Fibroblast of the conjunctiva (primary cell): Measurements from ENCODE around the gene TGFBR3.
A peak's percentile ranks its signal among the peaks of the same experiment; 100 is the strongest.

Experiments
- DNase-seq: peaks from one replicate; pipeline ENCODE4 v3.0.0-alpha.2; 2010; ENCODE audit warnings: low read depth

Gene TGFBR3

DNA sequence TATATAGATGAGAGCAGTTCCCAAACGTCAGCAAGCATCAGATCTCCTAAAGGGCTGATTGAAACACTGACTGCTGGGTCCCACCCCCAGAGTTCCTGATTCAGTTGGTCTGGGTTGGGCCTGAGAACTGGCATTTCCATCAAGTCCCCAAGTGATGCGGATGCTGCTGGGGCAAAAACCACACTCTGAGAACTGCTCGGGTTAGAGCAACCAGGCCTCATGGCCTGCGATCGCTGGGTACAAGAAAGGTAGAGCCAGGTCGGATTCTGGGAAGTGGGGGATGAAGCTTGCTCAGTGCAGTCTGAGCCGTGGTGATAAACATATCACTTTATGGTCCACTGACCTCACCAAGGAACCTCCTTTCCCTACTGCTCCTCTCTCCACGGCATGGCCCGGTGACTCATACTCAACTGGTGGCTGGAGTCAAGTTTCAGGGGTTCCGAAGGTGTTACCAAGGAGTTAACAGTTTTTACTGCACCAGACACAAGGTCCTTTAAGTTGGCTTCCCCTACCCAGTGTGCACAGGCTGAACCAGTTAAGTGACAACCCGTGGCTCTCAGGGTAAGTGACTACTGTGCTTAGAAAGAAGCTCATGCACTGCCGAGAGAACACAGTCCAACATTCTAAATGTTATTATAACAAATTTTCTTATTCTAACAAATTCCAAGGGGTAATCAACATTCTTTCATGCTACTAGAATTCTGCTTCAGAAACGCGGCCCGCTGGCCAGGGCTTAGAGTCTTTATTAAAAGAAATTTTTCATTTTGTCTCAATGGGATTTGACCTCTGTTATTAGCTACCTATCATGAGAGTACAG lies 153.5 kb downstream of the TGFBR3 start:
- no peak for DNase-seq

DNA sequence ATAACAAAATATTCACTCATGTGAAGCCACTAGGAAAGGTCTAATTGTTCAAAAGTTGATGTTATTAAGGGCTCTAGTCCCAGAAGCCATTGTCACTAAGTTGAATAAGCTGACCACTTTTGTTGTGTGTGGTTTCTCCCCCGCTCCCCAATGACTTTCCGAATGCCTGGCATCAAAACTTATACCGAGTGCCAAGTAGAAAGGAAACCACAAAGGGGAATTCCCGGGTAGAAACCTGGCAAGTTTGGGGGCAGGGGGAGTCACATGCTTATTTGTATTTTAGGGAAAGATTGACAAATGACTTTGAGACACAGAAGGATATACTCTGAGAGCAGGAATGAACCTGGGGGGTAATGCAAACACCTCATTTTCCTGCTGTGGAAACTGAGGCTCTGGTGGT lies 154.1 kb downstream of the TGFBR3 start:
- no peak for DNase-seq

DNA sequence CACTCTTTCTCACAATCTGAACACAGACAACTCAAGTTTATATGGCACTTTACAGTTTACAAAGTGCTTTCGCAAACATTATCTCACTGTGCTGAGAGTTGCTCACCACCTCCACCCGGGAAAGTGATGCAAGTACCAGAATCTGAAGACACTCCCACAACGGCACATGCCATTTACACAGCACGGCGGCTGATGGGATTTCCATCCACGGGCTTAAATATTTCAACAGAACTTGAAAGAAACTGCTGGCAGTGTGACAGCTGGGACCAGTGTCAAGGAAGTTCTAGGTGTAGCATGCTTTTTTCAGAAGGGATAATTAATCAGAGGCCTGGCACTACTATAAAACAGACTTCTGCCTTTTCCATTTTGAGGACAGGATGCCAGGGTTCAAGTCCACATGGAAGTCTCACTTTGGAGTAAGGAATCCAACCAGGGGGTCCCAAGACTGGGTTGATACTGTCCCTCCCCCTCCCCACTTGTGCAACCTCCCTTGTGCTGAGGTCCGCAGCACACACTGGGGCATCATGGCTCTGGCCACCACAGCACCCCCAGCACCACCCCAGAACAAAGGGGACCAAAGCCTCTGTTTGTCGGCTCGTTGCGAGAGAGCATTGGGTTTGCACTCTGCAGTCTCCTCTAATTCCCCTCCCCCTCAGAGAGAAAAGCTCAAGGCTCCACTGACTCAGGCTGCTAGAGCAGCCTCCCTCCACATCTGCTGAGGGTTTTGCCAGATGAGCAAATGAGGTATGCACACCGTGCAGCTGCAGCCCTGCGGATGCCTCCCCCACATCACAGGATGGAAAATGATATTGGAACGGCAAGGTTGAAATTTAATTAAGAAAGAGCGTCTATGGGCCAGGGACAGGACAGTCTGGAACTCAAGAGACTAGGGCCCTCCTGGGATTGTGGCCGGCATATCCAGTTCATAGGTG lies 154.9 kb downstream of the TGFBR3 start:
- no peak for DNase-seq

DNA sequence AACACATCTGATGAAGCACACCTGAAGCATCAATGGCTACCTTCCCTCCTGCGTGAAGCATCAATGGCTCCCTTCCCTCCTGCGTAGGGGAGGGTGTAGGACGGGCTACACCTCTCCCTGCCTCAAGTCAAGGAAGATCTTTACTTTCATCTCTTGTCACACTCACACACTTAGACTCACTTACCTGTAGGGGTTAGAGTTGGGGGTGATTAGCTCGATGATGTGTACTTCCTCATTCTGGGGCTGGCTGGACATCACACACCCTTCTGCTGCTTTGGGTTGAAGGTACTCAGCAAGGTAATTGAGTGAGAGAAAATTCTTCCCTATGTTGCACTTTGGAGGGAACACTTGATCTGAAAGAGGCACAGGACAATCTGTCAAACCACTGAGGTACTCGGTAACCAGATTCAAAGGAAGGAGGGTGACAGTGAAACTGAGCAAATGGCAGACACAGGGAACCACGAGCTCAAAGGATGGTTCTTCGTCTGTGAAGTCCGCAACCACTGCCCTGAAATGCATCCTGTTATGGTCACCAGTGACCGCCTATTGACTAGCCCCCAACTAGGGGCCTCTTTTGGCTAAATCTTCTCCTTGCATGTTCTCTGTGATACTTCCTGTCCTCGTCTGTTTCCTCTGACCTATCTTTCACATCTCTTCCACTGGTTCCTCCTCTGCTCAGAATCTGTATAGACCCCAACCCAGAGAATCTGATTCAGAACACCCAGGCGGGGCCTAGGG lies 156.2 kb downstream of the TGFBR3 start:
- DNase-seq, result no peak

DNA sequence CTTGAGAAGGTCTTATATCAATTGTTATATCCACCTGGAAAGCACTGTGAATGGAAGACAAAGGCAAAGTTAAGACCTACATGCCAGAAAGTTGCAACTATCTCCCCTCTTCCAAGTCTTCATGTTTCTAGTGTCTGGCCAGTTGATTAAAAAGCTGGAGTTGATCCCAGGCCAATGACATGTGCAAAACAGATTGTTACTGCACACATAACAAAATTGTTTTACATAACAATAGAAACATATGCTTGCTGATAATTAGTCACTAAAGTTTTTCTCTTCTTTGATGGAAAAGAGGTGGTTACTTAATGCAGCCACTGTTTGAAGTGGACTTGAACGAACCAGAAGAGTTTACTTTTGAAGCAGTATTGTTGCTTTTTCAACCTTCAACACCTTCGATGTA lies 158.2 kb downstream of the TGFBR3 start:
- no peak for DNase-seq

DNA sequence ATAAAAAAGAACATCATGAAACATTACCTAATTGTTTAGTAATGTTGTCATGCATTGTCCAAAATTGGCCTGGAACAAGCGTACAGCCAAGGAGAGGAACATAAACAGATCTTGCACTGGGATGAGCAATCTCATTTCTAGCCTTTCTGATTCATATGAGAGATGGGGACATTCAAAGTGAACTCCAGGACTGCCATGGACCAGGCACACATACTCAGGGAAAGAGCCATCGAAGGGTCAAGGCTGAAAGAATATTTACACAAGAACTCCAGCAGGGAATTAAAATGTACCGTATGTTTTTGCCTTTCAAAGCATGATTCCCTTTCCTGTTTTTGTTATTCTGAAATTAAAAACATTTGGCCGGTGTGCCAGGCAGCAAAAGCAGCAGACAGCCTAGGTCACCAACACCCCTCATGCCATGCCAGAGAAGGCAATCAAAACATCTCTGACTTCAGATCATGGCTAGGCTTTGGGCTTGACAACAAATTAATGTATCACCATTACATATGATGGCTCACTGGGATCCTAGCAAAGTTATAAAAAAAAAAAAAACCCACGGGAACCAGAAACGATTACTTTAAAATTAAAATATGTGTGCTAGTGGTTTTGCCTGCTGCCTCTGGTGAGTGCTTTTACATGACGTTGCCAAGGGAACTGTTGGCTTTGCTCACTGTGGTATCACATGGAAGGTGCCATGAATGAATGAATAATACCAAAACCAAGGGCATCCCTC lies 159.8 kb downstream of the TGFBR3 start:
- DNase-seq, result peak; percentile 94

DNA sequence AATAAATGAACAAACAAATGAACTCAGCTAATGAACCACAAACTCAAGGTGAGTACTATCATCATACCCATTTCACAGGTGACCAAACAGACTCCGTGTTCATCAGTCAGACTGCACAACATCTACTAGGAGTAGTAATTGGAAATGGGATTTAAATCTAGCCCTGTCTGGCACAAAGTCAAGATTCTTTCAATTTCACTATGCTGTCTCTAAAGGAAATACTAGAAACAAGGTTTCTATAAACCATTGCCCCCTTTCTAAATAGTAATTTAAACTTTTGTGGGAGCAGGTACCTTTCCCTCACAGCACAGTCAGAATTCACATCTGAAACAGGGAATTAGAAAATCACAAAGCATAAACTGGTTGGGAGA lies 160.3 kb downstream of the TGFBR3 start:
- DNase-seq, result no peak

DNA sequence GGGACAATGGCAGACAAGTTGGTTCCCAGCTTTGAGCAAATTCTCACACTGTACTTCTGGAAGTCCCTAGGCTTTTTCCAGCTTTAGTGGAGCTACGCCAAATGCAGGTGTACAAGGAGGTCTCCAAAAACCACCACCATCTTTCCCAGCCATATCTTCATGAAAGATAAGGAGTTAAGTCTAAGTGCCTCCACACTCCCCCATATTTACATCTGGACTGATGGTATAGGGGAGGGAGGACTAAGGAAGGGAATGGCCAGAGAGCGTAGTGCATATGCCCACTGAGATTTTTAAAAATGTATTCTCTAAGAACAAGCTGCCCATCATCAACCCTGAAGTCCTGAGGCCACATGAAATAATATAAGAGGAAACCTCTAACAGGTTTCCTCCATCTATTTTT lies 161.3 kb downstream of the TGFBR3 start:
- no peak for DNase-seq

DNA sequence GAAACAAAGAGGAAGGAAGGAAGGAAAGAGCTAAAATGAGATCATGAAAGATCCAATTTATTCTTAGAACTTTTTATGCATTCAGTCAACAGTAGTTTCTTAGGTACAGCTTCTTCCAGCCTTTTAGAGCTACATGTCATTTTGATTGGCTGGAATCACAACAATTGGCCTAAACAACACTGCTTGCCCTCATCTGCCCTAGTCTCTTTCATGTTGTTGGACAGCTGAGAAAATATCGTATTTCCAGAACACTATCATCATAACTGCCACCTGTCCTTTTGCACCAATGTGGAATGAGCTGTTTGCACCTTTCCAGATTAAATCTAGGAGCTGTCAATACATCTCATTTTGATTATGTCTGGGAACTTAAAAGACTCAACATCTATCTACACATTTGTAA lies 161.7 kb downstream of the TGFBR3 start:
- no peak for DNase-seq

DNA sequence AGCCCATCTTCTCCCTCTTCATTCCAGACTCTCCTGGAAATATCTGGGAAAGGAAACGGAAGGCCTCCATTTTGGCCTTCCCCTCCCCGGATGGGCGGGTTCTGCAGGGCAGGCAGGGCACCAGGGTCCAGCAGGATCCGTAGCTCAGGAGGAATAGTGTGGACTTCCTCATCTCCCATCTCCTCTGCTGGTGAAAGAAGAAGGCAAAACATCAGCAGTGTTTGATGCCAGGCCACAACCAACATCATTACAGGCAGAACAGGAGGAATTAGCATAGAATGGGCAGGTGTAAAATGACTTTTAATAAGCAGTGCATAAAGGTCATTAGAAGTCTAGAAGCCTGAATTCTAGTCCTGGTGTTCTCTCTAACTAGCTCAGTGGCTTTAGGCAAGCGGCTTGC lies 165.9 kb downstream of the TGFBR3 start:
- no peak for DNase-seq

DNA sequence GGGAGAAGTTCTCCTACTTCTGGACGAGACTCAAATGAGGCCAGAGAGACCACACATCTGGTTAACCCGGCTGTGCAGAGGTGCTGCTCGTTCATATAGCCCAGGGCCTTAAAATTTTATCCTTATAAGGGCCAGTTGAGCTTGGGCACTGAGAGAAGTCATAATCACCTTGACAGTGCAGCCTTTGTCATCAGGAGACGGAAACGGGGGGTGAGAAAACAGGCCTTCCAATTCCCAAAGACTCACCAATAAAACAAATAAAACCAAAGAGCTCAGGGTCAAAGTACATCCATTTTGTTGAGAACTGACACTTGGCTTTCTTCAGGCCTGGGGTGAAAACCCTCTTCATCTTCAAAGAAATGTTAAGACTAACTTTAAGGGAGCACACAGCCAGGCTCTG lies 167.1 kb downstream of the TGFBR3 start:
- no peak for DNase-seq

DNA sequence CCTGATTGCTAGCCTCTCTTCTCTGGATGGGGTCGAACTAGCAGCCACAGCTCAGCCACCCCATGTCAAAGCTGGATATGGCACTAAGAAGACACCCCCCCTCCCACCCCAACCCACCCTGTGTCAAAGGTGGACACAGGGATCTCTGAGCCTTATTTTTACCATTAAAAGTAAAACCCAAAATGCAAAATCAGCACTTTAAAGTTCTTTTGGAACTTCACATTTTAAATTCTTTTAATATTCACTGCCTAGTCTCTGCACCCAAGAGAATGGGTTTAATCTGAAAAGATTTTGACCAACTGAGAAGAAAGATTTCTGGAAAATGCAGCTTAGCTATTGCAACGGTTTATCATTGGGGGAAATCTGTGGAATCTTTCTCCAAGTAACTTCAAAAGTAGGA lies 167.6 kb downstream of the TGFBR3 start:
- DNase-seq, result no peak

DNA sequence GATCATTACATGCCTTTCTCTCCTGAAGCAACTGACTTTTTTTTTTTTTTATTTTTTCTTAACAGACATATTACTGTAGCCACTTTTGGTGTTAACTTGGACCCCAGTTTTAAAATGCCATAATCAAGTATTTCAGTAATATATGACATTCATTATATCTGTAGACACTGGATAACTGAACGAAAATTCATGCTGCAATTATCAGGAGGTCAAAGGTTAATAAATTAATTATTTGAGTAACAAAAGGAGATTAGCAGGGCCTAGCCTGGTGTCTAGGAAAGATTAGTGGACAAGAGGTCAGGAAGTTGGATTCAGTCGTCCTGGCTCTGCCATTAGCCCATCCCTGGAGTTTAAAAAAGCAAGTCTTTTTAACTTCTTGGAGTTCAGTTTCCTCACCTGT lies 168.1 kb downstream of the TGFBR3 start:
- DNase-seq, result no peak

DNA sequence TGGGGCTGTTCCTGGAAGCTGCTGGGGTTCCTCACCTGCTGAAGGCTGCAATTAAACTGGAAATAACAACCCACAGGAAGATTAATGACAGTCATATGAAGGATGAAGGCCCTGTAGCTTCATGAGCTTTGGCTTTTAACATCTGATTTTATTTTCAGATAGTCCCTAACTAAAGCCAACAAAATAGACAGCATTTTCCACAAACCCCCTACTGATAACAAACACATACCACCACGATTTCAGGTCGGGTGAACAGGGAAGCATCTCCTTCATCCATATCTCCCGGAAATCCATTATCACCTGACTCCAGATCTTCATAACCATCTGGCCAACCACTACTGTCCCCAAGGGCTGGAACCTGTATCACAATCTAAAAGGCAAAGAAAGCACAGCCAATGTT lies 169.6 kb downstream of the TGFBR3 start:
- no peak for DNase-seq

DNA sequence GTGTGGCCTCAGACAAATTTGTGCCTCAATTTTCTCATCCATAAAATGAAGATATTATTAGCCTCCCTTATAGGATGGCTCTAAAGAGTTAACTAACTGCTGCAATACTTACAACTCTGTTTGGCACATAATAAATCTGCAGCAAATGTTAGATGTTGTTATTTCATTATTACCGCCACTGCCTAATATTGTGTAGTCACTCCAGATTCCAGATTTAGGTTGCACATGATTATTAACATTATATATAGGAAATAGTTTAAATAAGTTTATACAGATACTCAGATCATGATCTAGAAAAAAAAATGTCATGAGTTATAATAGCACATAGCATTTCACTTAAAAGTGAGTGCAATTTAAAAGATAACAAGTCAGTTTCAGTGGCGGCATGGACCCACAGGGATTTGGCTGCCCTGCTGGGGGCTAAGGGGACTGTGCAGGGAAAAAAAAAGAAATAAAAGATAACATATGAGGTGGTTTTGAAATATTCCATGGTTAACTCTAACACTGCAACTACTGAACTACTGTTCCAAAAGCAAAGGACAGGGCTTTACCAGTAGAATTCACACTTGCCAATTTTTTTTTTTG lies 170.4 kb downstream of the TGFBR3 start:
- no peak for DNase-seq

DNA sequence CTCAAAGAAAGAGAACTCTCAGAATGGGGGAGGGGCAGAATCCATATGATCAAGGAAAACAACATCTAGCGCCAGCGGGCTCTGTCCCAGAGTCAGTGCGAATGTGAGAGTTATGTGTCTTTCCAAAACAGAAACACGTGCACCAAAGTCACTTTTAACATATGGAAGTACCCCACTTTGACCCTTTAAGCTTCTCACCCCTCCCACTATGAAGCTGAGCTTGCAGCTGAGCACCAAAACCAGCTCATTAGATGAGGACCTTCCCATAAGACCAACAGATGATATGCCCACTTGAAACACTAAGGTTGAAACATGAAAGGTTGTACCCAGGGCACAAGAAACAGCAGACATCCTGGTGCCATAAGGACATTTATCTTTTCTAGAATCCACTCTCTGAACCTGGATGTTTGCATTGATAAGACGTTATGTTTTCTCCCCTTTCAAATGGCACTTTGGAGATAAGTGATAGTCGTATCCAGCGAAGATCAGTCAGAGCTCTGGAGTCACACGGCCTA lies 171.0 kb downstream of the TGFBR3 start:
- no peak for DNase-seq

DNA sequence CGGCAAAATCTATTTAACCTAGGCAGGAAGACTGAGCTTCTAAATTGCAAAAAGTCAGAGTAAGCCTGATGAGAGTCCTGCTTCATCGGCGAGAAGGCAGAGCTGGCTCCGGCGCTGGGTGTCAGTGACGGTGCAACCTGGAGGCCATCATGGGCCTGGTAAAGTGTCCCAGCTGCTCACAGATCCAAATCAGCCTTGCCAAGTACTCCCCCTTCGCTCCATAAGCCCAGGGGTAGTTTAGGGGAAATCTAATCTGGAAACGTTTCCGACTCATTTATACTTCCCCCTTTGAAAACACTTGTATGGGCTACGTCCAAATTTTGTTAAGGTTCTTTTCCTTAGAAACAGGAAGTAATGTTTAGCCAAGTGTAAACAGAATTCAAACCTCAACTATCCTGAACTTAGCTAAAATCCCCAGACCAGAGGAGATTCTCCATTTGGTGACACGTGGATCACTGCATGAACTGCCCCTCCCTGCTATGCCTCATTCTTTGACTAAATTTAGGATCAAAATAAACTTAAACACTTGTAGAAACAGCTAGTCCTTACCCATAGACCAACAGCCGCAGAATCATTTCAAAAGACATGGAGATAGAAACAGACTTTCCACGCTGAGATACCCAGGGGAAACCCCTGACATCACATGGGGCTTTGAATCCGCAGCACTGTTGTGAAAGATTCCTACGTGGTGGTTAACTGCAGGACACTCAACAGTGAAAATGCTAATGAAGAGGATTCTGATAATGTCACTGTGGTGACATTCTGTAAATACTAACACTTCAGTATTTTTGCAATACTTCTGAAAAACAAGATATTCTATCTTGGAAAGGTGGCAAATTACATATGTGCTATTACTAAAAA lies 172.7 kb downstream of the TGFBR3 start:
- DNase-seq, result peak; percentile 30

DNA sequence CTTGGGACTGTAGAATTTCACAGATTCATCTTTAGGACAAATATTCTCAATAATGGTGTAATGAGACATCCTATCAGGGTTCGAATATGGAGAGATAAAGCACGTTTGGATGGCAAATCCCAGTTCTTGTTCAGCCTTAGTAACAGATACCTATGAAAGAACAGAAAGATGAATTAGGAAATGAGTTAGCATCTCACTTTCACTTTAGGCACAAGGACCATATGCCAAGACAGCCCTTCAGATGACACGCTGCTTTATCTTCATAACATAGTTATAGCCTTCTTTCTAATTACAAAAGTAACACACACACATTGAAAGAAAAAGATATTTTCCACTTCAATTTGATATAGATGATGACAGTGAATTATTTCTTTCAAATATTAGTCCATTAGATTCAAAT lies 173.6 kb downstream of the TGFBR3 start:
- DNase-seq, result no peak

DNA sequence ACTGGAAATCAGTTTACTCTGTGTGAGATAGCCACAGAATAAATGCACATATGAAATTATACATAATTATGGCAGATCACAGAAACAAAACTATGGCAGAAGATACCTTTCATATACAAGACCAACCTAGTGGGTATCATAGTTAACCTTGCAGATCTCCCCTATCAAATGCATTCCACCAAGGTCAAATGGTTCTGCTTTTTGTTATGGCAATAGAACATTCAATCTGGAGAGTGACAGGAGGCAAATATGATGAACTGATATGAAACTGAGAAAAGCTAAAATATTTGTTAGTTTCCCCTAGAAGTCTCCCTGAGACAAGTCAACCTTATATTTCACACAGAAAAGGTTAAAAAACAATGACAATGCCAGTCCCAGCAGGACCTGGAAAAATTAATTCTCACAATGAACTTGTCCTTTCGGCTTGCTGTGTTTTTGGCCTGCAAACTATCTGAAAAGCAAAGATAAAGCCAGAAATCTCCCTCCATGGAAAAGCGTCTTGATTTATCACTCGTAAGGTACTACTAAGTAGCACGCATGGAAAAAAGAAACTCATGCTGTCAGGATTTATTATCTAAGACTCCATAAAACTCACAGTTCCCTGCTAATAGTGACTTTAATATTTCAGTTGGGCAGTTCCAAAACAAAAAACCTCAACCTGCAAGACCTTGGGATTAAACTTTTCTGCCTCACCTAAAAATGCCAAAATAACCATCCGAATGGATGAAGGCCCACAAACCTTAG lies 174.3 kb downstream of the TGFBR3 start:
- no peak for DNase-seq

DNA sequence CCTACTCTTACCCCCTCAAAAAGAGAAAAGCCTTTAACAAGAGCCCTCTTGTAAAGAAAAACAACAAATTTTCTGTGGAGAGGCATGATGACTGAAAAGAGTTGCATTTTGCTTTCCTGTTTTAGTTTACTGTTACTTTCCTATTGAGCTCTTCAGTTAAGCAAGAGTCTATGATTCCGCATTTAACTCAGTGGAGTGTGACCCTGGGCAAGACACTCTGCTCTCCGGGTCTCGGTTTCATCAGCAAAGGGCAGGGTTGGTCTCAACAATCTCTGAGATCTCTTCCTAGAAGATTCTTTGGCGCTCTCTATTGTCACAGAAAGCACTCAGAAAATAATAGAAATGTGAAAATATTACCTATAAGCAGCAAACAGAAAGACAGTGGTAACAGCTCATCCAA lies 175.7 kb downstream of the TGFBR3 start:
- DNase-seq, result no peak
